Measurements from ENCODE around the gene CFB. TPM values are rescaled to one million over a fixed set of nuclear protein-coding genes. Genes with fewer than 3 reads are reported as not detected.
"Not testable (repeated sequence)": the region's sequence is repeated elsewhere in the genome, so short reads cannot be mapped to it uniquely, and the experiment has no call there.

The CFB gene
- total and polyA plus RNA-seq, 5 donors from 2014 or later, result 0.64 to 1.9 (median 1.5) TPM

DNA sequence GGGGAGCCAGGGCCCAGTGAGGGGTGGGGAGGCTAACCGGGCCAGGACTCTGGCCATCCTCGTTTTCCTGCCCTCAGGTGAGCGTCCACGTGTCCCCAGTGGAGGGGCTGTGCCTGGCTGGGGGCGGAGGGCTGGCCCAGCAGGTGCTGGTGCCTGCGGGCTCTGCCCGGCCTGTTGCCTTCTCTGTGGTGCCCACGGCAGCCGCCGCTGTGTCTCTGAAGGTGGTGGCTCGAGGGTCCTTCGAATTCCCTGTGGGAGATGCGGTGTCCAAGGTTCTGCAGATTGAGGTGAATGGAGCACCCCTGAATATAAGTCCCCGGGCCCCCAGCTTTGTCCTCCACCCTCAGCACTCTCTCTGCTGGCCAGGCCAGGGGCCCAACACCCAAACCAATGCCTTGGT lies 48.5 kb downstream of the CFB start:
- not testable (repeated sequence) for H3K4me3 ChIP-seq (ENCODE audit: low read depth, low read length); H3K36me3 ChIP-seq (ENCODE audit: control insufficient read depth, insufficient read depth, low read length); DNase-seq; H3K9me3 ChIP-seq (ENCODE audit: control insufficient read depth in 2 of 2, low read length in 2 of 2); ATAC-seq (ENCODE audit: low read depth in 2 of 2); H3K36me3 Mint-ChIP-seq; H3K4me3 Mint-ChIP-seq; H3K27ac ChIP-seq (ENCODE audit: insufficient read depth, low read length, poor library complexity, severe bottlenecking); H3K27ac Mint-ChIP-seq; H3K27me3 ChIP-seq (ENCODE audit: control insufficient read depth, insufficient read depth, low read length); H3K27me3 Mint-ChIP-seq; H3K4me1 Mint-ChIP-seq; H3K4me1 ChIP-seq (ENCODE audit: control insufficient read depth, insufficient read depth, low read length, poor library complexity, severe bottlenecking); H3K9me3 Mint-ChIP-seq

DNA sequence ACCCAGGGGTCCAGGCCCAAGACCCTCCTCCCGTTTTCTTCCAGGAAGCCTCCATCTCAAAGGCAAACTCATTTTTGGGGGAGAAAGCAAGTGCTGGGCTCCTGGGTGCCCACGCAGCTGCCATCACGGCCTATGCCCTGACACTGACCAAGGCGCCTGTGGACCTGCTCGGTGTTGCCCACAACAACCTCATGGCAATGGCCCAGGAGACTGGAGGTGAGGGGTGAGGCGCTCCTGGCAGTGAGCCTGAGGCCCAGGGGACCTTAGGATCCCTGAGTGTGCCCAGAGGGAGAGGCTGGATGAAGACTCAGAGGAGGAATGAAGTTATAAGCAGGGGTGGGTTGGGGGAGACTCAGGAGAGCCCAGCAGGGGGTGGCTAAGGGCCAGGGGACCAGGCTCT lies 50.5 kb downstream of the CFB start:
- not testable (repeated sequence) for H3K27me3 Mint-ChIP-seq; H3K4me3 ChIP-seq (ENCODE audit: low read depth, low read length); H3K27ac Mint-ChIP-seq; H3K4me1 Mint-ChIP-seq; ATAC-seq (ENCODE audit: low read depth in 2 of 2); H3K27ac ChIP-seq (ENCODE audit: insufficient read depth, low read length, poor library complexity, severe bottlenecking); DNase-seq; H3K9me3 Mint-ChIP-seq; H3K36me3 Mint-ChIP-seq; H3K36me3 ChIP-seq (ENCODE audit: control insufficient read depth, insufficient read depth, low read length); H3K9me3 ChIP-seq (ENCODE audit: control insufficient read depth in 2 of 2, low read length in 2 of 2); H3K4me3 Mint-ChIP-seq; H3K4me1 ChIP-seq (ENCODE audit: control insufficient read depth, insufficient read depth, low read length, poor library complexity, severe bottlenecking); H3K27me3 ChIP-seq (ENCODE audit: control insufficient read depth, insufficient read depth, low read length)

Other genes with a start within 250 kb of the CFB start
Only the 30 nearest of the 37 such genes appear.
- gene LY6G6C, start 224.3 kb upstream of the CFB start, total RNA-seq, result not detected
- not detected for gene LY6G6C, start 224.3 kb upstream of the CFB start, polyA plus RNA-seq
- gene MPIG6B, start 222.7 kb upstream of the CFB start, total RNA-seq, result 10.8 TPM
- under 1 TPM in 1 of 4 donors, not detected in 3; 0.43 TPM for gene MPIG6B, start 222.7 kb upstream of the CFB start, polyA plus RNA-seq
- 13.6 TPM for gene DDAH2, start 216.8 kb upstream of the CFB start, total RNA-seq
- 10 to 100 TPM; 16.0 to 19.8 (median 17.7) TPM for gene DDAH2, start 216.8 kb upstream of the CFB start, polyA plus RNA-seq
- 192 TPM for gene CLIC1, start 209.6 kb upstream of the CFB start, total RNA-seq
- gene CLIC1, start 209.6 kb upstream of the CFB start, polyA plus RNA-seq, result 100 to 1,000 TPM; 481 to 771 (median 621) TPM
- 17.4 TPM for gene MSH5, start 206.1 kb upstream of the CFB start, total RNA-seq
- gene MSH5, start 206.1 kb upstream of the CFB start, polyA plus RNA-seq, result 1 to 10 TPM; 1.2 to 3.3 (median 1.3) TPM
- gene SAPCD1, start 183.4 kb upstream of the CFB start, total RNA-seq, result 2.3 TPM
- gene SAPCD1, start 183.4 kb upstream of the CFB start, polyA plus RNA-seq, result not detected
- gene VWA7, start 168.8 kb upstream of the CFB start, total RNA-seq, result 6.8 TPM
- 1 to 10 TPM in 3 of 4 donors, under 1 TPM in 1; 0.91 to 1.2 (median 1.2) TPM for gene VWA7, start 168.8 kb upstream of the CFB start, polyA plus RNA-seq
- 63.4 TPM for gene VARS1, start 150.3 kb upstream of the CFB start, total RNA-seq
- gene VARS1, start 150.3 kb upstream of the CFB start, polyA plus RNA-seq, result 10 to 100 TPM; 27.1 to 45.1 (median 29.9) TPM
- gene LSM2, start 139.1 kb upstream of the CFB start, total RNA-seq, result 29.3 TPM
- 100 to 1,000 TPM in 1 of 4 donors, 10 to 100 TPM in 3; 80.0 to 122 (median 87.5) TPM for gene LSM2, start 139.1 kb upstream of the CFB start, polyA plus RNA-seq
- 5.5 TPM for gene HSPA1L, start 130.8 kb upstream of the CFB start, total RNA-seq
- gene HSPA1L, start 130.8 kb upstream of the CFB start, polyA plus RNA-seq, result 1 to 10 TPM; 2.2 to 4.2 (median 3.5) TPM
- 30.6 TPM for gene HSPA1A, start 130.6 kb upstream of the CFB start, total RNA-seq
- 10 to 100 TPM; 65.7 to 93.0 (median 80.5) TPM for gene HSPA1A, start 130.6 kb upstream of the CFB start, polyA plus RNA-seq
- 27.3 TPM for gene HSPA1B, start 118.4 kb upstream of the CFB start, total RNA-seq
- 1 to 10 TPM; 2.3 to 6.8 (median 3.0) TPM for gene HSPA1B, start 118.4 kb upstream of the CFB start, polyA plus RNA-seq
- 29.1 TPM for gene NEU1, start 83.3 kb upstream of the CFB start, total RNA-seq
- gene NEU1, start 83.3 kb upstream of the CFB start, polyA plus RNA-seq, result 10 to 100 TPM; 26.4 to 32.4 (median 29.7) TPM
- gene SLC44A4, start 67.1 kb upstream of the CFB start, total RNA-seq, result 1.0 TPM
- gene SLC44A4, start 67.1 kb upstream of the CFB start, polyA plus RNA-seq, result not detected
- 46.4 TPM for gene EHMT2, start 48.4 kb upstream of the CFB start, total RNA-seq
- 10 to 100 TPM; 29.4 to 33.5 (median 31.9) TPM for gene EHMT2, start 48.4 kb upstream of the CFB start, polyA plus RNA-seq
- gene ZBTB12, start 44.0 kb upstream of the CFB start, total RNA-seq, result 0.20 TPM
- not detected for gene ZBTB12, start 44.0 kb upstream of the CFB start, polyA plus RNA-seq
- 1.3 TPM for gene C2, start 18.4 kb upstream of the CFB start, total RNA-seq
- under 1 TPM in 1 of 4 donors, not detected in 3; 0.47 TPM for gene C2, start 18.4 kb upstream of the CFB start, polyA plus RNA-seq
- gene NELFE, start 12.9 kb downstream of the CFB start, total RNA-seq, result 51.4 TPM
- 10 to 100 TPM; 52.9 to 62.3 (median 60.5) TPM for gene NELFE, start 12.9 kb downstream of the CFB start, polyA plus RNA-seq
- gene SKIC2, start 13.1 kb downstream of the CFB start, total RNA-seq, result 101 TPM
- 10 to 100 TPM; 16.2 to 20.9 (median 17.5) TPM for gene SKIC2, start 13.1 kb downstream of the CFB start, polyA plus RNA-seq
- gene DXO, start 26.0 kb downstream of the CFB start, total RNA-seq, result 47.7 TPM
- gene DXO, start 26.0 kb downstream of the CFB start, polyA plus RNA-seq, result 10 to 100 TPM in 2 of 4 donors, 1 to 10 TPM in 2; 8.4 to 10.5 (median 9.6) TPM
- 4.0 TPM for gene C4A, start 36.0 kb downstream of the CFB start, total RNA-seq
- under 1 TPM in 2 of 4 donors, not detected in 2; 0.28 to 0.30 TPM for gene C4A, start 36.0 kb downstream of the CFB start, polyA plus RNA-seq
- gene C4B, start 68.7 kb downstream of the CFB start, total RNA-seq, result 3.6 TPM
- under 1 TPM in 1 of 4 donors, not detected in 3; 0.52 TPM for gene C4B, start 68.7 kb downstream of the CFB start, polyA plus RNA-seq
- gene CYP21A2, start 92.3 kb downstream of the CFB start, total RNA-seq, result not detected
- gene CYP21A2, start 92.3 kb downstream of the CFB start, polyA plus RNA-seq, result not detected
- gene TNXB, start 163.2 kb downstream of the CFB start, total RNA-seq, result 11.2 TPM
- gene TNXB, start 163.2 kb downstream of the CFB start, polyA plus RNA-seq, result under 1 TPM in 2 of 4 donors, not detected in 2; 0.15 to 0.46 TPM
- 117 TPM for gene ATF6B, start 182.2 kb downstream of the CFB start, total RNA-seq
- gene ATF6B, start 182.2 kb downstream of the CFB start, polyA plus RNA-seq, result 10 to 100 TPM; 20.0 to 27.7 (median 24.2) TPM
- gene FKBPL, start 184.2 kb downstream of the CFB start, total RNA-seq, result 1.5 TPM
- 1 to 10 TPM; 1.2 to 1.5 (median 1.4) TPM for gene FKBPL, start 184.2 kb downstream of the CFB start, polyA plus RNA-seq
- gene PRRT1, start 205.8 kb downstream of the CFB start, total RNA-seq, result 0.39 TPM
- under 1 TPM in 3 of 4 donors, not detected in 1; 0.13 to 0.55 (median 0.18) TPM for gene PRRT1, start 205.8 kb downstream of the CFB start, polyA plus RNA-seq
- 4.8 TPM for gene PPT2, start 208.0 kb downstream of the CFB start, total RNA-seq
- gene PPT2, start 208.0 kb downstream of the CFB start, polyA plus RNA-seq, result 1 to 10 TPM; 3.1 to 6.2 (median 5.4) TPM
- gene EGFL8, start 218.5 kb downstream of the CFB start, total RNA-seq, result 9.9 TPM
- gene EGFL8, start 218.5 kb downstream of the CFB start, polyA plus RNA-seq, result under 1 TPM in 1 of 4 donors, not detected in 3; 0.60 TPM
- 23.9 TPM for gene AGPAT1, start 230.0 kb downstream of the CFB start, total RNA-seq
- gene AGPAT1, start 230.0 kb downstream of the CFB start, polyA plus RNA-seq, result 10 to 100 TPM; 11.8 to 15.2 (median 14.3) TPM

All from CD4-positive, CD25-positive, alpha-beta regulatory T cell (primary cell).